ENCODE measurements around the gene IFNGR2.
"Not testable (repeated sequence)": the region's sequence is repeated elsewhere in the genome, so short reads cannot be mapped to it uniquely, and the experiment has no call there.

Gene IFNGR2

DNA sequence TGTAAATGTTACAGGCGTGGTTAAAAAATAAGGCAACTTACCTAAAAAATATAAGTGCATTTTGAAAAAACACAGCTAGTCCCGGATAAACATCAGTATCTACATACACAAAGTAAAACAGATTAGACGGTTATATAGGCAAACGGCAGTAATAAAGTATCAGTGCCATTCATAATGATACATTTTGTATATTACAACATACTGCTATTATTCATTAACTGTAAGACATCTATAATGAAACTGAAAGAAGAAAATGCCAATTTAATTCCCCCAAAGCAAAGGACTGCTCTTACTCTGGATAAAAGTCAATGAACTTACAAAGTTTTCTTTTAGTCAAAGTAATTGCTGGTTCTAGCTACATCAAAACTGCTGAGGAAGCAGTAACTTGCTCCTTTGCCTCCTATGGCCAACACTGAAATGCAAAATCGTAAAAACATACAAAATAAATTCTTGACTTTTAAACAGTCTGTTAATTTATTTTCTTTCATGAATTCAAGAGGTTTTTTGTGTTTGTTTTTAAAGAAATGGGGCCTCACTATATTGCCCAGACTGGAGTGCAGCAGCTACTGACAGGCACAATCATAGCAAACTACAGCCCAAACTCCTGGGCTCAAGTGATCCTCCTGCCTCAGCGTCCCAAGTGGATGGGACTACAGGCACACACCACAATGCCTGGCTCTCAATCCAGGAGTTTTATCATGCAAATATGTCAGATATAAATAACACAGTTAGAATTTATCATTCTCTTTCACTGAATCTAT is 52.7 kb downstream of the IFNGR2 start:
- no peak for DNase-seq (ENCODE audit: insufficient read length, low spot score)
- FAIRE-seq = no peak
- TF ChIP-seq, protein P1, sequence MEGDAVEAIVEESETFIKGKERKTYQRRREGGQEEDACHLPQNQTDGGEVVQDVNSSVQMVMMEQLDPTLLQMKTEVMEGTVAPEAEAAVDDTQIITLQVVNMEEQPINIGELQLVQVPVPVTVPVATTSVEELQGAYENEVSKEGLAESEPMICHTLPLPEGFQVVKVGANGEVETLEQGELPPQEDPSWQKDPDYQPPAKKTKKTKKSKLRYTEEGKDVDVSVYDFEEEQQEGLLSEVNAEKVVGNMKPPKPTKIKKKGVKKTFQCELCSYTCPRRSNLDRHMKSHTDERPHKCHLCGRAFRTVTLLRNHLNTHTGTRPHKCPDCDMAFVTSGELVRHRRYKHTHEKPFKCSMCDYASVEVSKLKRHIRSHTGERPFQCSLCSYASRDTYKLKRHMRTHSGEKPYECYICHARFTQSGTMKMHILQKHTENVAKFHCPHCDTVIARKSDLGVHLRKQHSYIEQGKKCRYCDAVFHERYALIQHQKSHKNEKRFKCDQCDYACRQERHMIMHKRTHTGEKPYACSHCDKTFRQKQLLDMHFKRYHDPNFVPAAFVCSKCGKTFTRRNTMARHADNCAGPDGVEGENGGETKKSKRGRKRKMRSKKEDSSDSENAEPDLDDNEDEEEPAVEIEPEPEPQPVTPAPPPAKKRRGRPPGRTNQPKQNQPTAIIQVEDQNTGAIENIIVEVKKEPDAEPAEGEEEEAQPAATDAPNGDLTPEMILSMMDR (IDR thresholded peaks at IDR 0.05; ENCODE audit: insufficient read depth, missing control alignments) = no peak

GRCh38 chr21:33458861-33459260 is 55.6 kb downstream of the IFNGR2 start:
- DNase-seq (ENCODE audit: insufficient read length, low spot score) = no peak
- no peak for FAIRE-seq
- TF ChIP-seq, protein P1 (IDR thresholded peaks at IDR 0.05; ENCODE audit: insufficient read depth, missing control alignments) = no peak

DNA sequence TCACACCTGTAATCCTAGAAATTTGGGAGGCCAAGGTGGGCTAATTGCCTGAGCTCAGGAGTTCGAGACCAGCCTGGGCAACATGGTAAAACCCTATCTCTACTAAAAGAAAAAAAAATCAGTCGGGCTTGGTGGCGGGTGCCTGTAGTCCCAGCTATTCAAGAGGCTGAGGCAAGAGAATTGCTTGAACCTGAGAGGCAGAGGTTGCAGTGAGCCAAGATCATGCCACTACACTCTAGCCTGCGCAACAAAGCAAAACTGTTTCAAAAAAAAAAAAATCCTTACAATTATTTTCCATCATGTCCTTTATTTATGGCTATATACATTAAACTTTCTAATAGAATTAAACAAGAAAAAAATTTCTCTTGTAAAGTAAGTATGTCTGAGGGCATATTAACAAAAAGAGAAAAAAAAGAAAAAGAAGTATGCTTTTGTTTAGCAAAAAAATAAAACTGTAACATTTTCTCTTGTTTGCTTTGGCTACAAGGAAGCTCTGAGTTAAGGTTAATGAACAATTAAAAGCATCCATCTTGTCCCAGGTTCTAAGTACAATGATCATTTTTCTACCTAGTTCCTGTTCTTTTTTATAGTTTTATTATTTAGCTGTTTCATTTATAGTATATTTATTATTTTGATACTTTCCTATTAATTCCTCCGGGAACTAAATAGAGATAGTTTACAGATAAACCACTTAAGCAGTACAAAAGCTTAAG is 58.5 kb downstream of the IFNGR2 start:
- FAIRE-seq = no peak

DNA sequence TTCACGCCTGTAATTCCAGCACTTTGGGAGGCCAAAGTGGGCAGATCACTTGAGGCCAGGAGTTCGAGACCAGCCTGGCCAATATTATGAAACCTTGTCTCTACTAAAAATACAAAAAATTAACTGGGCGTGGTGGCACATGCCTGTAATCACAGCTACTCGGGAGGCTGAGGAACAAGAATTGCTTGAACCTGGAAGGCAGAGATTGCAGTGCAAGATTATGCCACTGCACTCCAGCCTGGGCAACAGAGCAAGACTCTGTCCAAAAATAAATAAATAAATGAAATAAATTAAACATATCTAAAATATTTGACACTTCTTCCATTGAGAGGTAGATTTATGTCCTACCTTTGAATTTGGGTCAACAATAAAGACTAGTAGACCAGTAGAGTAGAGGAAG is 66.0 kb downstream of the IFNGR2 start:
- FAIRE-seq; DNase-seq (ENCODE audit: insufficient read length, low spot score): not testable (repeated sequence)

More for the DNA sequence above, 58.5 kb downstream of the IFNGR2 start:
- DNase-seq (ENCODE audit: insufficient read length, low spot score) = no peak
- TF ChIP-seq, protein P1 (IDR thresholded peaks at IDR 0.05; ENCODE audit: insufficient read depth, missing control alignments) = no peak

DNA sequence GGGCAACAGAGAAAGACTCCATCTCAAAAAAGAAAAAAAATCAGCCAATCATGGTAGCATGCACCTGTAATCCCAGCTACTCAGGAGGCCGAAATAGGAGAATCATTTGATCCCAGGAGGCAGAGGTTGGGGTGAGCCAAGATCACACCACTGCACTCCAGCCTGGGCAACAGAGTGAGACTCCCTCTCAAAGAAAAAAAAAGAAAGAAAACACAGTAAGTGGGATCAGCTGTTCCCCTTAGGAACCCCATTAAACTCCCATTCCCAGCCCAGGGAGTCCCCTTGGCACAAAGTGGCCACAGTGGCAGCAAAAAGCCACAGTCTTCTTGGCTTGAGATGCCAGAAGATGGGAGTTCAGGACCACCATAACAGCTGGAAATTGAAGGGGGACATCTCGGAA is 67.5 kb downstream of the IFNGR2 start:
- DNase-seq (ENCODE audit: insufficient read length, low spot score) = no peak
- TF ChIP-seq, protein P1 (IDR thresholded peaks at IDR 0.05; ENCODE audit: insufficient read depth, missing control alignments) = no peak
- FAIRE-seq = no peak

DNA sequence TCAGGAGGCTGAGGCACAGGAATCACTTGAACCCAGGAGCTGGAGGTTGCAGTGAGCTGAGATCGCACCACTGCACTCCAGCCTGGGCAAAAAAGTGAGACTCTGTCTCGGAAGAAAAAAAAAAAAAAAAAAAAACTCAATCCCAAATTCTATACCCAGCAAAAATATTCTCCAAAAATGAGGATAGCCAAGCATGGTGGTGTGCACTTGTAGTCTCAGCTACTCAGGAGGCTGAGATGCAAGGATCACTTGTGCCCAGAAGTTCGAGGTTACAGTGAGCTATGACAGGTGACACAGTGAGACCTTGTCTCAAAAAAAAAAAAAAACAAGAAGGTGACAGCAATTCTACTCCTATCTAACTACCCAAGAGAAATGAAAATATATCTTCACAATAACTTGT is 70.1 kb downstream of the IFNGR2 start:
- DNase-seq (ENCODE audit: insufficient read length, low spot score) = no peak
- TF ChIP-seq, protein P1 (IDR thresholded peaks at IDR 0.05; ENCODE audit: insufficient read depth, missing control alignments) = no peak
- no peak for FAIRE-seq

- DNase-seq (ENCODE audit: insufficient read length, low spot score) = no peak
- TF ChIP-seq, protein P1 (IDR thresholded peaks at IDR 0.05; ENCODE audit: insufficient read depth, missing control alignments) = no peak
- no peak for FAIRE-seq
Observed at GRCh38 chr21:33477066-33477465, 73.9 kb downstream of the IFNGR2 start.

Data from D721Med (cell line).